Common myeloid progenitor, CD34-positive (primary cell): ENCODE measurements around the gene POLR1A.
"Not testable (repeated sequence)": the region's sequence is repeated elsewhere in the genome, so short reads cannot be mapped to it uniquely, and the experiment has no call there.

Source experiments
- CTCF ChIA-PET: fragments of 350-600 bp; sonication (Branson Sonifier 250); formaldehyde crosslinking; loops from one replicate; lab custom pipeline; 2021; ENCODE audit warnings: antibody characterized with exemption; lab: Charles Lee
- POLR2A ChIA-PET: fragments of 350-600 bp; sonication (Branson Sonifier 250); formaldehyde crosslinking; loops from one replicate; lab custom pipeline; 2021; ENCODE audit warnings: antibody characterized with exemption; lab: Charles Lee
- DNase-seq, 3 donors: peaks; one replicate each; pipeline versions ENCODE4 v3.0.0 to v3.0.0-alpha.2; 2013
- H3K27ac ChIP-seq, 2 experiments: 1 replicate in 1 of 2; 2 replicates in 1 of 2; pipeline ENCODE4 v1.7.0; 2013; ENCODE audit warnings: inconsistent platforms in 2 of 2, low read length in 2 of 2, mild to moderate bottlenecking in 2 of 2, low read depth in 1 of 2, moderate library complexity in 1 of 2; ENCODE audit not compliant: severe bottlenecking in 2 of 2, insufficient read depth in 1 of 2, poor library complexity in 1 of 2
- H3K27me3 ChIP-seq, 5 experiments: replicated peaks in 2 of 5; 1 replicate in 3 of 5; 2 replicates in 2 of 5; pipeline versions ENCODE4 v1.6.1 to v1.7.0; 2013; ENCODE audit warnings: low read length in 4 of 5, mild to moderate bottlenecking in 2 of 5, moderate library complexity in 2 of 5, inconsistent platforms in 1 of 5; ENCODE audit not compliant: insufficient read depth in 5 of 5, control insufficient read depth in 4 of 5
- H3K36me3 ChIP-seq, 4 experiments: 1 replicate in 2 of 4; 2 replicates in 2 of 4; pipeline versions ENCODE4 v1.6.1 to v1.7.0; 2013; ENCODE audit warnings: low read length in 3 of 4, control low read depth in 1 of 4, mild to moderate bottlenecking in 1 of 4; ENCODE audit not compliant: control insufficient read depth in 4 of 4, insufficient read depth in 4 of 4
- H3K4me1 ChIP-seq, 4 experiments: 1 replicate in 3 of 4; 2 replicates in 1 of 4; pipeline versions ENCODE4 v1.6.1 to v1.7.1; 2013; ENCODE audit warnings: low read length in 3 of 4, mild to moderate bottlenecking in 3 of 4, control low read depth in 1 of 4, inconsistent platforms in 1 of 4, moderate library complexity in 1 of 4; ENCODE audit not compliant: control insufficient read depth in 4 of 4, insufficient read depth in 4 of 4; ENCODE audit errors: control extremely low read depth in 1 of 4
- H3K4me3 ChIP-seq, 7 experiments: 1 replicate in 4 of 7; 2 replicates in 3 of 7; pipeline versions ENCODE4 v1.5.1 to v1.7.0; 2013; ENCODE audit warnings: mild to moderate bottlenecking in 7 of 7, low read length in 6 of 7, moderate library complexity in 6 of 7, inconsistent platforms in 2 of 7, low read depth in 2 of 7, control low read depth in 1 of 7; ENCODE audit not compliant: insufficient read depth in 4 of 7, control insufficient read depth in 1 of 7; ENCODE audit errors: extremely low read depth in 1 of 7
- H3K9me3 ChIP-seq, 5 experiments: 1 replicate in 4 of 5; 2 replicates in 1 of 5; pipeline versions ENCODE4 v1.6.1 to v1.7.1; 2013; ENCODE audit warnings: low read length in 4 of 5, mild to moderate bottlenecking in 2 of 5, inconsistent platforms in 1 of 5, low read depth in 1 of 5, moderate library complexity in 1 of 5; ENCODE audit not compliant: control insufficient read depth in 4 of 5, insufficient read depth in 2 of 5; ENCODE audit errors: control extremely low read depth in 1 of 5
- WGBS: methylation state at CpG from one replicate; pipeline ENCODE4 v1.1.5; 2013; ENCODE audit not compliant: insufficient coverage; 5-methylcytosine and 5-hydroxymethylcytosine counted together

POLR1A gene

GRCh38 chr2:85996591-85996990 lies 109.1 kb downstream of the POLR1A start:
- DNase-seq: peak in 2 of 3 donors; percentile 55 to 69

GRCh38 chr2:85995648-85996529 lies 109.8 kb downstream of the POLR1A start:
- ChIA-PET POLR2A (no interaction called here), CTCF (interaction anchor here (0.6 to 3.8 kb wide), 12 partner anchors 12 to 123 kb away, joined by 3 to 15 read pairs (median 4); no protein-coding TSS in a partner anchor)

More at GRCh38 chr2:85996591-85996990, 109.1 kb downstream of the POLR1A start:
- Histone ChIP-seq H3K4me1 (peaks cover 23 to 91% (median 63%) of the 10 kb centered on the region in 4 experiments), H3K9me3 (no peaks in the 10 kb centered on the region), H3K4me3 (no peak overlapping the region), H3K27ac (peak overlapping the region in 1 of 2 experiments; percentile 64), H3K27me3 (no peaks in the 10 kb centered on the region), H3K36me3 (no peaks in the 10 kb centered on the region)
- 20% methylated on average over 1 of the region's 2 CpGs for WGBS
- ChIA-PET CTCF (interaction anchor here (1.2 to 3.8 kb wide), 8 partner anchors 12 to 109 kb away, joined by 3 to 15 read pairs (median 5); no protein-coding TSS in a partner anchor), POLR2A (interaction anchor here (0.6 kb wide), 1 partner anchor 27 kb away, joined by 3 read pairs; no protein-coding TSS in a partner anchor)

DNA sequence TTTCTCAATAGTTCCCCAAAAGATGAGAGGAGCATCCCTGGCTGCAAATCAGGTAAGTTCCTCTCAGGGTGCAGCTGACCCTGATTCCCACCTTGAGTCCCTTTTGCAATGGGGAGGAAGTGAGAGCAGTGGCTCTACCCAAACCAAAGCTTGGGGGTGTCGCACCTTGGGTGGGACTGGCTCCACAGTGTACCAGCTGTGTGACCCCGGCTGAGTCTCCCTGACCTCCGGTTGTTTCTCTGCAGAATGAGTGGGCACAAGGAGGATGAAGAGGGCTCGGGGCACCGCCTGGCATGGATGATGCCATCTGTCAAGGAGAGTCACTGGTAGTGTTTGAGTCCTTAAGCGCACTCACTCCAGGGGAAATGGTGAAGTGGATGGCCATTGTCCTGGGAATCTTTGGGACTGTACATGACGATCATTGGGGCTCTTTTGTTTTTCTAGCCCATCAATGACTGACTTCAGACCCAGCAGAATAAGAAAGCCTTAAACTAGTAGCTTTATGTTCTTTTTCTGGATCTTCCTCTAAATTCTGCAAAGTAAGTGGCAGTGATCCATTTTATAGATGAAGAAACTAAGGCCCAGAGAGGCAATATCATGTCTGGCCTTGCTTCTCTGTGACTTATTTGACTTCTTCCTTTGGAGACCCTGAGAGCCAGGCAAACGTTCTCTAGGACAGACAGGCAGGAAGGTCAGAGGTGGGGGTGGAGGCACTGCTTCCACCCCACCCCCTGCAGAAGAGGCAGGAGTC lies 110.6 kb downstream of the POLR1A start:
- no peak for DNase-seq
- H3K4me3 ChIP-seq: peak overlapping the region in 1 of 7 experiments; percentile 36
- POLR2A ChIA-PET: interaction anchor here (0.6 kb wide), 1 partner anchor 88 kb away, joined by 3 read pairs; no protein-coding TSS in a partner anchor
- no peaks in the 10 kb centered on the region for H3K36me3 ChIP-seq
- WGBS: 79% methylated on average over 5 of the region's 8 CpGs
- peaks cover 19 to 76% (median 57%) of the 10 kb centered on the region in 4 experiments for H3K4me1 ChIP-seq
- peak overlapping the region in 1 of 2 experiments; percentile 60 for H3K27ac ChIP-seq
- CTCF ChIA-PET: interaction anchor here (0.6 to 3.8 kb wide), 9 partner anchors 11 to 122 kb away, joined by 3 to 15 read pairs (median 3); no protein-coding TSS in a partner anchor
- H3K9me3 ChIP-seq: no peaks in the 10 kb centered on the region
- H3K27me3 ChIP-seq: no peaks in the 10 kb centered on the region

More at GRCh38 chr2:85995648-85996529, 109.8 kb downstream of the POLR1A start:
- peaks cover 23 to 84% (median 63%) of the 10 kb centered on the region in 4 experiments for H3K4me1 ChIP-seq
- 79% methylated on average over 7 of the region's 9 CpGs for WGBS
- H3K27me3 ChIP-seq: no peaks in the 10 kb centered on the region
- H3K27ac ChIP-seq: peak overlapping the region in 1 of 2 experiments; percentile 64
- no peaks in the 10 kb centered on the region for H3K36me3 ChIP-seq
- DNase-seq: no peak
- H3K4me3 ChIP-seq: no peak overlapping the region
- H3K9me3 ChIP-seq: no peaks in the 10 kb centered on the region

GRCh38 chr2:85994421-85994777 lies 111.3 kb downstream of the POLR1A start:
- ChIA-PET CTCF (interaction anchor here (0.8 to 3.8 kb wide), 9 partner anchors 13 to 162 kb away, joined by 3 to 15 read pairs (median 3); no protein-coding TSS in a partner anchor), POLR2A (interaction anchor here (0.6 kb wide), 1 partner anchor 87 kb away, joined by 3 read pairs; no protein-coding TSS in a partner anchor)
- DNase-seq: no peak
- Histone ChIP-seq H3K27me3 (no peaks in the 10 kb centered on the region), H3K36me3 (no peaks in the 10 kb centered on the region), H3K4me1 (peaks cover 17 to 69% (median 51%) of the 10 kb centered on the region in 4 experiments), H3K27ac (peak overlapping the region in 1 of 2 experiments; percentile 60), H3K4me3 (peak overlapping the region in 2 of 7 experiments; percentile 11 to 36), H3K9me3 (no peaks in the 10 kb centered on the region)
- WGBS: 90% methylated on average over 2 of the region's 3 CpGs

GRCh38 chr2:85992611-85993010 lies 113.1 kb downstream of the POLR1A start:
- Histone ChIP-seq H3K4me1 (peaks cover 12 to 62% (median 43%) of the 10 kb centered on the region in 4 experiments), H3K9me3 (no peaks in the 10 kb centered on the region), H3K36me3 (no peaks in the 10 kb centered on the region), H3K4me3 (no peak overlapping the region), H3K27ac (no peak overlapping the region), H3K27me3 (no peaks in the 10 kb centered on the region)
- no peak for DNase-seq
- ChIA-PET POLR2A (no interaction called here), CTCF (no interaction called here)

DNA sequence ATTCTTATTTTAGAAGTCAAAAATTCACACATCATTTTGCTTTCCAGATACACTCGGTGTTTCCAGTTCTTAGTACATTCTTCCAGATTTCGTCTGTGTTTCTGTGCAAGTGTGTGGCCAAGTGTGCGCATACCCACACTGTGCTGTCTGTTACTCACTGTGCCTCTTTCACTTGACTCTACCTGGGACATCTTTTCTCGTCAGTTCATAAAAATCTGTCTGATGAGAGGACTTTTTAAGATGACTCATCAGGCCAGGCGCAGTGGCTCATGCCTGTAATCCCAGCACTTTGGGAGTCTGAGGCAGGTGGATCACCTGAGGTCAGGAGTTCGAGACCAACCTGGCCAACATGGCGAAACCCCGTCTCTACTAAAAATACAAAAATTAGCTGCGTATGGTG lies 113.6 kb downstream of the POLR1A start:
- H3K27me3 ChIP-seq, DNase-seq, H3K36me3 ChIP-seq, H3K4me3 ChIP-seq, CTCF ChIA-PET, H3K27ac ChIP-seq, POLR2A ChIA-PET, H3K9me3 ChIP-seq: not testable (repeated sequence)
- WGBS: 94% methylated on average over 5 of the region's 9 CpGs
- peaks cover 12 to 56% (median 39%) of the 10 kb centered on the region in 4 experiments for H3K4me1 ChIP-seq
